ENCODE data around the gene CWH43. TPM values are rescaled to one million over a fixed set of nuclear protein-coding genes. Genes with fewer than 3 reads are reported as not detected.
"Not testable (repeated sequence)": the region's sequence is repeated elsewhere in the genome, so short reads cannot be mapped to it uniquely, and the experiment has no call there.

Gene CWH43
- not detected in 2 replicates for total RNA-seq (2014; rRNA removed; shearing (Covaris generic))

DNA sequence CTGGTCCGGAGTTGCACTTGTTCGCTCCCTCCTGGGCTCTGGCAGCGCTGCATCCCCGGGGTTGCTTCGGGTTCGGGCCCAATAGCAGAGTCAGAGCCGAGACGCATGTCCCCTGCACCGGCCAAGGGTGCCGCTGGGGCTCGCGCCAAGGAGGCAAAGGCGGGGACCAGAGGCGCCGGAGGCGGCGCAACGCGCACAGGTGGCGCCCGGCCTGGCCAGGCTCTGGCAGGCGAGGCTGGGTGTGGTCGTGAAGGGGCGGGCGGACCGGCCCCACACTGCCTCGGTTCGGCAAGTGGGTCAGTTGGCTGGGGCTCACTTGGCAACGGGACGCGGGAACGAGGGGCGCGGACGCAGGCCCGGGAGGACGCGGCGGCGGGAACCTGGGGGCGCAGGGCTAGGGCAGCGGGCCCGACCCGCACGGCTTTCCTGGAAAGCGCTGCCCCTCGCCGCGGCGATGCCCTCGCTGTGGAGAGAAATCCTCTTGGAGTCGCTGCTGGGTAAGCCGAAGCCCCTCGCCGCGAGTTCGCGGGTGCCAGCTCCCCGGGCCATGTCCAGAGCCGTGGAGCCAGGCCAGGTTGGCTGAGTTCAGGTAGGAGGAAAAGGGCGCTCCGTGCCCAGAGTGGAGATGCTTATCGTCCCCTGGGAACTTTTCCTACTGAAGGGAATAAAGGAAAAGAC lies at the start of gene CWH43:
CWH43 (plus strand) TSS at position 300 of the 678 bp plus-strand sequence; CDS start at position 455, 155 bp downstream.
- no peak for DNase-seq (ENCODE audit: low read depth)

DNA sequence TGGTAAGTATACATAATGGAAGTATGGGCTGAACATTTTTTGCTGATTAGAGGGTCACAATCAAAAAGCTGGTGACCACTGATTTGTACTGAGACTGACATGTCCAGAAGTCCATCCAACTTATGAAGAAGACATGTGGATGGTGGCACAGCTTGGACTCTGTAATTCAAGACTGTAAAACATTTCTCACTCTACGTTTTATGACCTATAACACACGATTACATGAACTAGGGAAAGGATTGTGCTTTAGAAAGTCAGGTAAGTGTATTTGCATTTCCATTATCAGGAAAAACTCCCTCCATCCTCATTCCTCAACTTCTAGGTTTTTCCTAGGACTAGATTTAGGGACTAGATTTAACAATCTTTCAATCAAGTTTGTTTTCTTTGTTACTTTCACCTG lies 49.0 kb upstream of the CWH43 start:
- no peak for DNase-seq (ENCODE audit: low read depth)

DNA sequence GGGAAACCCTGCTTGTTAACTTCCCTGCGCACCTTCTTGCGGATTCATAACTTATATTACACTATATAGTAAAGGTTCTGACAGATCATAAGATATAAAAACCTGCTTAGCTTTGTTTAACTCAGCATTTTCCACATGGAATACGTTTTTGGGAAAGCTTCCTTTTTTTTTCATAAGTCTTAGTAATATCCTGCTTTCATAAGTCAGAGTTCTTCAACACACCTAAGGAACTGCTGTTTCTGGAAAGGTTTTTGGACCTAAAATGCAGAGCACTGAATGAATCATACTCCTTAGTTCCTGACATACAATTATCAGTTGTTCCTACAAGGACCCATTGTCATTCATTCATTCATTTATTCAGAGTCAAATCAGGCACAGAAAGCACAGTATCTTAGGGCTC lies 47.2 kb upstream of the CWH43 start:
- DNase-seq (ENCODE audit: low read depth): no peak

GRCh38 chr4:48939785-48940184 lies 46.3 kb upstream of the CWH43 start:
- DNase-seq (ENCODE audit: low read depth): peak; percentile 94

- peak; percentile 45 for DNase-seq (ENCODE audit: low read depth)
These were observed 42.7 kb upstream of the CWH43 start for GRCh38 chr4:48943387-48943786.

- DNase-seq (ENCODE audit: low read depth): peak; percentile 92
These were observed 41.8 kb upstream of the CWH43 start for GRCh38 chr4:48944252-48944651.

GRCh38 chr4:48944756-48945241 lies 41.3 kb upstream of the CWH43 start:
- DNase-seq (ENCODE audit: low read depth): no peak

DNA sequence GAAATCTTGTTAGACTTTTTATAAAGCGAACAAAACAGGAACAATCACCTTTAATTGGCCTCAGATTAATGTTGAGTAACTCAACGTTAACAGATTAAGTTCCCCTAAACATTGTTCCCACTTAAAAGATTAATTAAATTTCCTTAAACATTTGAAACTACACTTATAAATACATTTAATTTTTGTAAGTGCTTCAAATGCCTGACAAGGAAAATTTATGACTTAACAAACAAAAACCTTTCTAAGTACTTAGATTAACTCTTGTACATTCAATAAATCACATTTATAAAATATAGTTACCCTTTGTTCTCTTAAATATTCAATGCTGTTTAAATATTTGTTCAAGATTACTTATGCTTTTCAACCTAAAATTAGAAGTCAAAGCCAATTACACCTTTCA lies 40.1 kb upstream of the CWH43 start:
- no peak for DNase-seq (ENCODE audit: low read depth)

GRCh38 chr4:48947731-48948130 lies 38.3 kb upstream of the CWH43 start:
- DNase-seq (ENCODE audit: low read depth): no peak

DNA sequence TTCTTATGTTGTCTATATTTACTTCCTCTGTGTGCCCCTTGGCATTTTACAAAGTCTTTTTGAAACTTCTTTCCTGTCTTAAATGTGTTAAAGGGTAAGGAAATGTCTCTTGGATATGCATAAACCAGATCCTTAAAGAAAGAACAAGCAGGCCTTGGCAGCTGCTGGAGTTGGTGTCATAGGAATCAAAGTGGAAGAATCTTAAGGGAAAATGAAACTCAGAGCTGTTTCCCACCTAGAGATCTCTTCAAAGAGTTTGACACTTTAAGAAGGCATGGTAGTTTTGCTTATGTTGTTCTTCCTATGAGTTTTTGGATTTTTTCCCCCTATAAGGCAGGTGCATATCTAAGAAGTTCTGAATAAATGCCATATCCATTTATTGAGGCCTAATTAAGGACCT lies 37.0 kb upstream of the CWH43 start:
- DNase-seq (ENCODE audit: low read depth): no peak

- DNase-seq (ENCODE audit: low read depth): peak; percentile 72
These were observed 36.4 kb upstream of the CWH43 start for GRCh38 chr4:48949518-48950219.

- no peak for DNase-seq (ENCODE audit: low read depth)
These were observed 31.8 kb upstream of the CWH43 start for GRCh38 chr4:48954314-48954713.

DNA sequence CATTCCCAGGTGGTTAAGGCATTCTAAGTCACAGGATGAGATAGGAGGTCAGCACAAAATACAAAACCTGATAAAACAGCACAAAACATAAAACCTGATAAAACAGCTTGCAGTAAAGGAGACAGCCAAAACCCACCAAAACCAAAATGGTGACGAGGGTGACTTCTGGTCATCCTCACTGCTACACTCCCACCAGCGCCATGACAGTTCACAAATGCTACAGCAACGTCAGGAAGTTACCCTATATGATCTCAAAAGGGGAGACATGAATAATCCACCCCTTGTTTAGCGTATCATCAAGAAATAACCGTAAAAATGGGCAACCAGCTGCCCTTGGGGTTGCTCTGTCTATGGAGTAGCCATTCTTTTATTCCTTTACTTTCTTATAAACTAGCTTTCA lies 28.7 kb upstream of the CWH43 start:
- DNase-seq (ENCODE audit: low read depth): not testable (repeated sequence)

- DNase-seq (ENCODE audit: low read depth): no peak
These were observed 27.5 kb upstream of the CWH43 start for GRCh38 chr4:48958582-48958981.

GRCh38 chr4:48960988-48961635 lies 25.0 kb upstream of the CWH43 start:
- DNase-seq (ENCODE audit: low read depth): no peak

GRCh38 chr4:48962636-48963035 lies 23.4 kb upstream of the CWH43 start:
- no peak for DNase-seq (ENCODE audit: low read depth)

DNA sequence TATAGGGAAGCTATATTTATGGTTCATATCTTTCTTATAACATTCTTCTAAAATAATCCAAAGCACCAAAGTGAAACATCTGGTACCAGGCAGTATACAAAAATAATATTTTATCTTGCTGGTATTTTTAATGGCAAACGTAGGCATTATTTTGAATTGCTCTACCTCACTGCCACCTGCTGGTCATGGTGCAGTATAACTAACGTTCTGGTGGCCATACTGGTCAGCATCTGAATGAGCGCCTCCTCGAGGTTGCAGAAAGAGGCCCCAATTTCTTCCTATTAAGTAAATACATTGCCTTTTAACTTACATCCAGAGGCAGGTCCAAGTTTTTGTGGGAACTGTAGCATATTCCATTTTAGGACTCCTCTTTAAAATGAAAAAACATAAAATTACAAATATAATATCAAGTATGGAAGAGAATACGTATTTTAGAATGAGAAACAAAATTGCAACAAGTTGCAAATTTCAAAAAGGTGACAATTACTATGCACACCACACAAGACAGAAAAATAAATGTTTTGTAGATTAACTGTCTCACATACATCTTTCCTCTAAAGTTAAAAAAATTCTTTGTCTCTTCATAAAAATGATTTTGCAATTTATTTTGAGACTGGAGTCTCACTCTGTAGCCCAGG lies 22.9 kb upstream of the CWH43 start:
- DNase-seq (ENCODE audit: low read depth): peak; percentile 83

GRCh38 chr4:48967101-48967500 lies 19.0 kb upstream of the CWH43 start:
- no peak for DNase-seq (ENCODE audit: low read depth)

DNA sequence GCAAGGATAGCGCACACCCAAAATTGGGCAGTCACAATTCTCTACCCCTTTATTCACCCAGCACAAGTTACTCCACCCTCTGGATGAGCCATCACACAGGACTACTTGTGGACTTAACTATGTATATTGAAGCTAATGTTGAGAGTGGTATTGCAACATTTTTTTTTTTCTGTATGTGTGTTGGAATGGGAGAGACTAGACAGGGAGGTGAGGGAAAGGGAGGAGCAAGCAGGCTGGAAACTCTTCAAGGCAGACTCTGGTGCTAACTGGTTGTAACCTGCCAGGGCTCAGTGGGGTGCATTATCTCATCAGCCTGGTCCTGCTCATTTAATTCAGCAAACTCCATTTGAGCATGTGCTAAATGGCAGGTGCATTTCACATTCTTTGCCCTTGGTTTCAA lies 18.4 kb upstream of the CWH43 start:
- no peak for DNase-seq (ENCODE audit: low read depth)

DNA sequence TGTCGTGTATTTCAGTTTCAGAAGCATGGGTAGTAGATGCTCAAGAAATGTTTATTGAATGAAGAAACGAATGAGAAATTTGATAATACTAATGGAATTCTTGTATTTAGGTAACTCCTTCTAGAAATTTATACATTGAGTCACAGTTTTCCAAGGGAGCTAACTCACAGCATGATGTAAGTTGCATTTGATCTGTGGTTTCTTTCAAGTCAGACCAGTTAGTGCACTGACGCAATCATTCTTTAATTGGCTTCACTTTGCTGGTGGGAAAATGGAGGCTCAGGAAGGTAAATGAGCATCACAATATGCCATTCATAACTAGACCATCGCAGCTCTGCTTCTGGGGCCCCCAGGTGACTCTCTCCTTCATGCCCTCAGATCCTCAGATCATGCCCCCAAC lies 17.3 kb upstream of the CWH43 start:
- peak; percentile 59 for DNase-seq (ENCODE audit: low read depth)

- peak; percentile 40 for DNase-seq (ENCODE audit: low read depth)
These were observed 15.6 kb upstream of the CWH43 start for GRCh38 chr4:48970471-48970921.

- no peak for DNase-seq (ENCODE audit: low read depth)
These were observed 11.0 kb upstream of the CWH43 start for GRCh38 chr4:48974979-48975640.
